ENCODE measurements around the gene IL1RAPL2.
"Not testable (repeated sequence)": the region's sequence is repeated elsewhere in the genome, so short reads cannot be mapped to it uniquely, and the experiment has no call there.

Gene IL1RAPL2

DNA sequence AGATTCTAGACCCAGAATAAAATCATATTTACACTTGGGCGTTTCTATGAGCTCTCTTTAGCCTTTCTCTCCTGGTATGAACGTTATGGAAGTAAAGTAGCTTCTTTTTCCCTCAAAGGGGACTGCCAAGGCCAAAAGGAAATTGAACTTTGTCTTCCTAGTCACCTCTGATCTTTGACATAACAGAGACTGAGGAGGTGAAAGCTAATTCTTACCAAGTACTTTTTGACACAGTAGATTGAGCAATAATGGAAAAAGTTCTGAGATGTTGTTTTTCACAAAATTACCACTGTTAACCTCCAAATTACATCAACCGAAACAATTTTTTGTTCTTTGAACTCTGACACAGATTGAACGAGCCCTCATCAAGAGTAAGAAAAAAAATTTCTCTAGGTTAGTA, 336.1 kb downstream of the IL1RAPL2 start:
- TF ChIP-seq, protein P1, sequence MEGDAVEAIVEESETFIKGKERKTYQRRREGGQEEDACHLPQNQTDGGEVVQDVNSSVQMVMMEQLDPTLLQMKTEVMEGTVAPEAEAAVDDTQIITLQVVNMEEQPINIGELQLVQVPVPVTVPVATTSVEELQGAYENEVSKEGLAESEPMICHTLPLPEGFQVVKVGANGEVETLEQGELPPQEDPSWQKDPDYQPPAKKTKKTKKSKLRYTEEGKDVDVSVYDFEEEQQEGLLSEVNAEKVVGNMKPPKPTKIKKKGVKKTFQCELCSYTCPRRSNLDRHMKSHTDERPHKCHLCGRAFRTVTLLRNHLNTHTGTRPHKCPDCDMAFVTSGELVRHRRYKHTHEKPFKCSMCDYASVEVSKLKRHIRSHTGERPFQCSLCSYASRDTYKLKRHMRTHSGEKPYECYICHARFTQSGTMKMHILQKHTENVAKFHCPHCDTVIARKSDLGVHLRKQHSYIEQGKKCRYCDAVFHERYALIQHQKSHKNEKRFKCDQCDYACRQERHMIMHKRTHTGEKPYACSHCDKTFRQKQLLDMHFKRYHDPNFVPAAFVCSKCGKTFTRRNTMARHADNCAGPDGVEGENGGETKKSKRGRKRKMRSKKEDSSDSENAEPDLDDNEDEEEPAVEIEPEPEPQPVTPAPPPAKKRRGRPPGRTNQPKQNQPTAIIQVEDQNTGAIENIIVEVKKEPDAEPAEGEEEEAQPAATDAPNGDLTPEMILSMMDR (IDR thresholded peaks at IDR 0.05; ENCODE audit: insufficient read depth, missing control alignments) = no peak
- no peak for FAIRE-seq
- DNase-seq (ENCODE audit: insufficient read length, low spot score) = no peak

DNA sequence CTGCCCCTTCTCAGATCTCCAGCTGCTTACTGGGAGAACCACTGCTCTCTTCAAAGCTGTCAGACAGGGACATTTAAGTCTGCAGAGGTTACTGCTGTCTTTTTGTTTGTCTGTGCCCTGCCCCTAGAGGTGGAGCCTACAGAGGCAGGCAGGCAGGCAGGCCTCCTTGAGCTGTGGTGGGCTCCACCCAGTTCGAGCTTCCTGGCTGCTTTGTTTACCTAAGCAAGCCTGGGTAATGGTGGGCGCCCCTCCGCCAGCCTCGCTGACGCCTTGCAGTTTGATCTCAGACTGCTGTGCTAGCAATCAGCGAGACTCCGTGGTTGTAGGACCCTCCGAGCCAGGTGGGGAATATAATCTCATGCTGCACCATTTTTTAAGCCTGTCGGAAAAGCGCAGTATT, 343.7 kb downstream of the IL1RAPL2 start:
- not testable (repeated sequence) for DNase-seq (ENCODE audit: insufficient read length, low spot score); FAIRE-seq

DNA sequence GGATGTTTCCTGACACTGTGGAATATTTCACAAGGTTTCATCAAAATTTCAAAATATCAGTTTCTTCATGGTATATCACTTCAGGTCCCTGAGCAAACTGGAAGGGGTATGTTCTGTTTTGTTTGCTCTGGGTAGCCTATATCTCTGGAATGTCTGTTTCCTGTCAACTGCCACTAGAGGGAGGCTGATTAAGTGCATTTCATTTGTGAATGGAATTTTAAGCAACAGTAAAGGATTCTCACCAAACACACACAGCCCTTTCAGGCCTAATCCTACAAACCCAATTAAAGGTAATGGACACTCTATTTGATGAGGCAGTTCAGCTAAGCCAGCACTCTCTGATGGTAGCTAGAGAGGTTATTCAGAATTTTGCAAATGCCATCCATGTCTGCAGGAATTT, 347.3 kb downstream of the IL1RAPL2 start:
- FAIRE-seq = no peak
- TF ChIP-seq, protein P1 (IDR thresholded peaks at IDR 0.05; ENCODE audit: insufficient read depth, missing control alignments) = peak; percentile 30
- no peak for DNase-seq (ENCODE audit: insufficient read length, low spot score)

DNA sequence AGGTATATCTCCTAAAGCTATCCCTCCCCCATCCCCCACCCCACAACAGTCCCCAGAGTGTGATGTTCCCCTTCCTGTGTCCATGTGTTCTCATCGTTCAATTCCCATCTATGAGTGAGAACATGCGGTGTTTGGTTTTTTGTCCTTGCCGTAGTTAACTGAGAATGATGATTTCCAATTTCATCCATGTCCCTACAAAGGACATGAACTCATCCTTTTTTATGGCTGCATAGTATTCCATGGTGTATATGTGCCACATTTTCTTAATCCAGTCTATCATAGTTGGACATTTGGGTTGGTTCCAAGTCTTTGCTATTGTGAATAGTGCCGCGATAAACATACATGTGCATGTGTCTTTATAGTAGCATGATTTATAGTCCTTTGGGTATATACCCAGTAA, 348.7 kb downstream of the IL1RAPL2 start:
- DNase-seq (ENCODE audit: insufficient read length, low spot score); FAIRE-seq: not testable (repeated sequence)

DNA sequence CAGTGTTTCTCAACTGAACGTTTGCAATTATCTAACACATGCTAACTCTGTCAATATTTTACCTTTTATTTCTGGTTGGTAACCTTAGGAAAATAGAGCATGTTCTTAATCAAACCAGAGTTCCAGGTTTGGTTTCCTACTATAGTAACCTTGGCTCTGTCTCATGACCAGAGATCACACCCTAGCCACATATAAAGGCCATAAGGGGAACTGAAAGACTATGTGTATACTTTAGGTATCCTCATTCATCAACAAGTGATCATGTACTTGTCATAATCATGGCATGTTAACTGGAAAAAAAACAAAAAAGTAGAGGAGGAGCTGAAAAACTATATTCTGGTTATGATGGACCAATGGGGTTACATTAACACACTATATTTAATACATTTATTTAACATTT, 352.1 kb downstream of the IL1RAPL2 start:
- TF ChIP-seq, protein P1 (IDR thresholded peaks at IDR 0.05; ENCODE audit: insufficient read depth, missing control alignments) = no peak
- DNase-seq (ENCODE audit: insufficient read length, low spot score) (no peak), FAIRE-seq (no peak)

DNA sequence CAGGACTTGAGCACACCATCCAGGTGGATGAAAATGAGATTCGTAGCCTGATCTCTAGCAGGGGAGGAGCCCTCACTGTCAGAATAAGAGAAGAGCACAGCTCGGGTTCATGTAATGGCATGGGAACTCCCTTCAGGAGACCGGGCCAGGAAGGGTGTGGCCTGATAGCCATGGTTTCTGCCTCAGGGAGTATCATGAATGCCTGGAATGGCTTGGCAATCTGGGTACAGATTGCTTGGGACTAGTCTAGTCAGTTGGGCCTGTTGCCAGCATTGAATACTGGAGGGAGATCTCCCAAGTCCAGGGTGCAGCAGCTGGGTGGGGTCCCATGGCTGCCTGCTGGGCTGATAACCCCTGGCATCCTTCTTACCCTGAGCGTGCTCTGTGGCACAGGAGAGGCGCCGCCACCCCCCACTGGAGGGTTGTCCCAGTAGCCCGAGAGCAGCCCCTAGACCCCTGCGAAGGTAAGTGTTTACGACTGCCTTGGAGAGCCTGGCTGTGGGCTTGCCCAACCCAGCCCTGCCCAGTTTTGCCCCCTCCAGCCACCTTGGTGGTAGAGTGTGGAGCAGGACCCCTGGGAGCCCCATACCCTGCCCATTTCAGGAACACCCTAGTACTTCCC, 355.7 kb downstream of the IL1RAPL2 start:
- TF ChIP-seq, protein P1 (IDR thresholded peaks at IDR 0.05; ENCODE audit: insufficient read depth, missing control alignments) = no peak
- DNase-seq (ENCODE audit: insufficient read length, low spot score) (no peak), FAIRE-seq (no peak)

DNA sequence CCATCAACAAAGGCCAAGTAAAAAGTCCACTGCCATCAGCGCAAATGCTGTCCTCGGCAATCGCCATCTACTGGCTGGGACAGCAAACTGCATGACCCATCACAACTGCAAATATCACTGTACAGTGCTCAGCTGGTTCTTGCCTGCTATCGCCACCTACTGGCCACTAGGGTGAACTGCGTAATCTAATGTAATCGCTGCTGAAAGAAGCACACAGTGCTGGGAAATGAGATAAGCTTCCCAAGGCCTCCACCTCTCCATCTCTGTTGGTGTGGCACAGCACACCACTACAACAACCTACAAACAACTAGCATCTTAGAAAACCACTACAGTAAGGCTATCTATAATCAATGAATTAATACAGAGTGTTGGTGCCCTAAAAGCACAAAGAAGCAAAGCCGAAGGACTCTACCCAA, 356.2 kb downstream of the IL1RAPL2 start:
- TF ChIP-seq, protein P1 (IDR thresholded peaks at IDR 0.05; ENCODE audit: insufficient read depth, missing control alignments) = peak; percentile 74
- DNase-seq (ENCODE audit: insufficient read length, low spot score) = no peak
- no peak for FAIRE-seq

DNA sequence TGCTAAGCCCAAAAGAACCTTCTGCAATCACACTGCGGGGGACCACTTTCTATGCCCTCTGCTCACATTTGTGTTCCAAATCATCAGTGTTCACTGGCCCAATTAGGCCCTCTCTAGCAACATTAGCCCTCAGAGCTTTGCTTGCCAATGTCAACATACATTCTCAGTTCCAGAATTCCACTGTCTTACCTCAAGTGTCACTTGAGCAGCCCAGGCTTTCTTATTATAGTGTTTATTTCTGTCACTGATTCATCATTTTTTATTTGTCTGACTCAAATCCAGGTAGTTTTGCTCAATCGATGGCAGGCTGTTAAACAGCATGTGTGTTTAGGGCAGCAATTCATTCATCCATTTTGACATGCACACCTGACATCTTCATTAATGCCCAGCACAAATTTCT, 363.3 kb downstream of the IL1RAPL2 start:
- FAIRE-seq = no peak
- TF ChIP-seq, protein P1 (IDR thresholded peaks at IDR 0.05; ENCODE audit: insufficient read depth, missing control alignments) = no peak
- DNase-seq (ENCODE audit: insufficient read length, low spot score) = no peak
